SJSA1 (cell line): ENCODE measurements around the gene POMP. TPM values are rescaled to one million over a fixed set of nuclear protein-coding genes. Genes with fewer than 3 reads are reported as not detected.
"Not testable (repeated sequence)": the region's sequence is repeated elsewhere in the genome, so short reads cannot be mapped to it uniquely, and the experiment has no call there.

Experiments
- DNase-seq, 2 experiments: peaks; one replicate each; pipeline ENCODE4 v3.0.0-alpha.2; 2015 to 2020; ENCODE audit warnings: low spot score in 2 of 2, low read depth in 1 of 2
- H3K27ac ChIP-seq: fragments of 250-450 bp; sonication (Bioruptor Pico); 2 replicates; pipeline ENCODE4 v1.5.1; 2020; ENCODE audit warnings: mild to moderate bottlenecking, moderate library complexity
- H3K27me3 ChIP-seq: fragments of 250-450 bp; sonication (Bioruptor Pico); replicated peaks from 2 replicates; pipeline ENCODE4 v1.5.1; 2020; ENCODE audit warnings: mild to moderate bottlenecking, moderate library complexity
- H3K36me3 ChIP-seq: fragments of 250-450 bp; sonication (Bioruptor Pico); 2 replicates; pipeline ENCODE4 v1.5.1; 2020; ENCODE audit warnings: mild to moderate bottlenecking
- H3K4me1 ChIP-seq: fragments of 250-450 bp; sonication (Bioruptor Pico); replicated peaks from 2 replicates; pipeline ENCODE4 v1.6.1; 2021; ENCODE audit warnings: mild to moderate bottlenecking
- H3K4me3 ChIP-seq: fragments of 250-450 bp; sonication (Bioruptor Pico); 2 replicates; pipeline ENCODE4 v1.5.1; 2020; ENCODE audit warnings: mild to moderate bottlenecking
- H3K9me3 ChIP-seq: fragments of 250-450 bp; sonication (Bioruptor Pico); replicated peaks from 2 replicates; pipeline ENCODE4 v1.5.1; 2020; ENCODE audit warnings: mild to moderate bottlenecking
- total RNA-seq: library from RNA; depleted of rRNA; stranded (reverse); fragments of >200 nt; shearing (Covaris generic); gene quantifications from 2 replicates; pipeline ENCODE4 v1.2.3, GENCODE V29; 2014

POMP gene
- total RNA-seq, 1 experiment from 2014 or later: 169 TPM

GRCh38 chr13:28653111-28653510 is 5.8 kb upstream of the POMP start:
- no peaks in the 10 kb centered on the region for H3K27me3 ChIP-seq
- H3K27ac ChIP-seq: no peak overlapping the region
- H3K4me1 ChIP-seq: peaks cover 27% of the 10 kb centered on the region
- no peak overlapping the region for H3K4me3 ChIP-seq
- no peaks in the 10 kb centered on the region for H3K36me3 ChIP-seq
- no peaks in the 10 kb centered on the region for H3K9me3 ChIP-seq
- DNase-seq: no peak

- H3K9me3 ChIP-seq: no peaks in the 10 kb centered on the region
- peaks cover 27% of the 10 kb centered on the region for H3K4me1 ChIP-seq
- DNase-seq: no peak
- H3K27ac ChIP-seq: no peak overlapping the region
- H3K36me3 ChIP-seq: peaks cover 4% of the 10 kb centered on the region
- H3K4me3 ChIP-seq: no peak overlapping the region
- H3K27me3 ChIP-seq: no peaks in the 10 kb centered on the region
Observed at GRCh38 chr13:28654276-28654675, 4.7 kb upstream of the POMP start.

GRCh38 chr13:28655561-28655960 is 3.4 kb upstream of the POMP start:
- Histone ChIP-seq H3K36me3 (peaks cover 15% of the 10 kb centered on the region), H3K4me1 (peaks cover 29% of the 10 kb centered on the region), H3K27me3 (no peaks in the 10 kb centered on the region), H3K9me3 (no peaks in the 10 kb centered on the region), H3K27ac (no peak overlapping the region), H3K4me3 (no peak overlapping the region)
- no peak for DNase-seq

- H3K4me3 ChIP-seq: peak overlapping the region; percentile 91
- peak overlapping the region; percentile 96 for H3K27ac ChIP-seq
- H3K27me3 ChIP-seq: no peaks in the 10 kb centered on the region
- no peaks in the 10 kb centered on the region for H3K9me3 ChIP-seq
- no peak for DNase-seq
- peaks cover 39% of the 10 kb centered on the region for H3K36me3 ChIP-seq
- peaks cover 21% of the 10 kb centered on the region for H3K4me1 ChIP-seq
Observed at GRCh38 chr13:28657784-28658538, 969 bp upstream of the POMP start.

GRCh38 chr13:28658539-28658795 is 463 bp upstream of the POMP start:
- H3K27ac ChIP-seq: peak overlapping the region; percentile 96
- peaks cover 21% of the 10 kb centered on the region for H3K4me1 ChIP-seq
- no peak for DNase-seq

GRCh38 chr13:28659621-28659970 is 666 bp downstream of the POMP start:
- Histone ChIP-seq H3K9me3 (no peaks in the 10 kb centered on the region), H3K4me1 (peaks cover 21% of the 10 kb centered on the region), H3K36me3 (peaks cover 56% of the 10 kb centered on the region), H3K4me3 (peak overlapping the region; percentile 91), H3K27ac (peak overlapping the region; percentile 96), H3K27me3 (no peaks in the 10 kb centered on the region)
- DNase-seq: no peak

More at GRCh38 chr13:28658539-28658795, 463 bp upstream of the POMP start:
- no peaks in the 10 kb centered on the region for H3K9me3 ChIP-seq
- H3K36me3 ChIP-seq: peaks cover 44% of the 10 kb centered on the region
- H3K4me3 ChIP-seq: peak overlapping the region; percentile 91
- H3K27me3 ChIP-seq: no peaks in the 10 kb centered on the region

GRCh38 chr13:28666897-28667488 is 8.1 kb downstream of the POMP start:
- Histone ChIP-seq H3K27me3 (no peaks in the 10 kb centered on the region), H3K9me3 (no peaks in the 10 kb centered on the region), H3K4me3 (no peak overlapping the region), H3K27ac (no peak overlapping the region), H3K4me1 (no peaks in the 10 kb centered on the region), H3K36me3 (peaks cover 96% of the 10 kb centered on the region)
- no peak for DNase-seq

GRCh38 chr13:28671126-28671792 is 12.3 kb downstream of the POMP start:
- Histone ChIP-seq H3K27me3 (no peaks in the 10 kb centered on the region), H3K36me3 (peaks cover 93% of the 10 kb centered on the region), H3K4me3 (no peak overlapping the region), H3K27ac (no peak overlapping the region), H3K4me1 (no peaks in the 10 kb centered on the region), H3K9me3 (no peaks in the 10 kb centered on the region)
- no peak for DNase-seq

- Histone ChIP-seq H3K4me1 (no peaks in the 10 kb centered on the region), H3K36me3 (peaks cover 64% of the 10 kb centered on the region), H3K4me3 (no peak overlapping the region), H3K27me3 (no peaks in the 10 kb centered on the region; the same call in 1 of the 2 replicates), H3K27ac (no peak overlapping the region), H3K9me3 (no peaks in the 10 kb centered on the region)
- no peak for DNase-seq
Observed at GRCh38 chr13:28678809-28679208, 19.9 kb downstream of the POMP start.

GRCh38 chr13:28679628-28680027 is 20.7 kb downstream of the POMP start:
- DNase-seq: no peak
- Histone ChIP-seq H3K9me3 (no peaks in the 10 kb centered on the region), H3K27me3 (no peaks in the 10 kb centered on the region; the same call in 1 of the 2 replicates), H3K4me1 (no peaks in the 10 kb centered on the region), H3K27ac (no peak overlapping the region), H3K36me3 (peaks cover 56% of the 10 kb centered on the region), H3K4me3 (no peak overlapping the region)

- Histone ChIP-seq H3K27ac (no peak overlapping the region), H3K4me1 (no peaks in the 10 kb centered on the region), H3K9me3 (no peaks in the 10 kb centered on the region), H3K27me3 (no peaks in the 10 kb centered on the region; the same call in 1 of the 2 replicates), H3K36me3 (peaks cover 49% of the 10 kb centered on the region), H3K4me3 (no peak overlapping the region)
- no peak for DNase-seq
Observed at GRCh38 chr13:28680541-28680940, 21.6 kb downstream of the POMP start.

- H3K4me3 ChIP-seq, DNase-seq, H3K27ac ChIP-seq, H3K27me3 ChIP-seq, H3K4me1 ChIP-seq, H3K9me3 ChIP-seq: not testable (repeated sequence)
- H3K36me3 ChIP-seq: peaks cover 24% of the 10 kb centered on the region
Observed at GRCh38 chr13:28683169-28683568, 24.2 kb downstream of the POMP start.

- DNase-seq: peak in 1 of 2 experiments; percentile 40
- no peaks in the 10 kb centered on the region for H3K9me3 ChIP-seq
- no peak overlapping the region for H3K27ac ChIP-seq
- no peak overlapping the region for H3K4me3 ChIP-seq
- no peaks in the 10 kb centered on the region for H3K27me3 ChIP-seq
- peaks cover 13% of the 10 kb centered on the region for H3K36me3 ChIP-seq
- H3K4me1 ChIP-seq: no peaks in the 10 kb centered on the region
Observed at GRCh38 chr13:28684257-28684656, 25.3 kb downstream of the POMP start.

GRCh38 chr13:28685114-28685513 is 26.2 kb downstream of the POMP start:
- H3K4me3 ChIP-seq: no peak overlapping the region
- DNase-seq: no peak
- no peak overlapping the region for H3K27ac ChIP-seq

More at GRCh38 chr13:28685114-28685513, 26.2 kb downstream of the POMP start:
- no peaks in the 10 kb centered on the region for H3K27me3 ChIP-seq
- H3K9me3 ChIP-seq: no peaks in the 10 kb centered on the region
- H3K4me1 ChIP-seq: no peaks in the 10 kb centered on the region
- H3K36me3 ChIP-seq: peaks cover 5% of the 10 kb centered on the region
